HG03439 (cell line): ENCODE results near the gene AGAP1.
"Not testable (repeated sequence)": the region's sequence is repeated elsewhere in the genome, so short reads cannot be mapped to it uniquely, and the experiment has no call there.

ENCODE experiments used
- ATAC-seq: cut with Tn5 transposase; IDR thresholded peaks from one replicate; pipeline ENCODE4 v1.9.1; 2021; ENCODE audit warnings: mild to moderate bottlenecking, moderate library complexity; ENCODE audit not compliant: unreplicated experiment

AGAP1 gene

GRCh38 chr2:236073246-236073645, 579.4 kb downstream of the AGAP1 start:
- no peak for ATAC-seq

- ATAC-seq, result no peak
Measured at GRCh38 chr2:236073867-236074655, 580.2 kb downstream of the AGAP1 start.

- no peak for ATAC-seq
Measured at GRCh38 chr2:236075802-236076201, 582.0 kb downstream of the AGAP1 start.

GRCh38 chr2:236078297-236079255, 584.7 kb downstream of the AGAP1 start:
- no peak for ATAC-seq

- no peak for ATAC-seq
Measured at GRCh38 chr2:236080412-236080811, 586.6 kb downstream of the AGAP1 start.

- ATAC-seq, result no peak
Measured at GRCh38 chr2:236081171-236081570, 587.3 kb downstream of the AGAP1 start.

- no peak for ATAC-seq
Measured at GRCh38 chr2:236082061-236082460, 588.2 kb downstream of the AGAP1 start.

GRCh38 chr2:236083934-236084333, 590.1 kb downstream of the AGAP1 start:
- no peak for ATAC-seq

GRCh38 chr2:236085211-236085610, 591.4 kb downstream of the AGAP1 start:
- ATAC-seq, result no peak

GRCh38 chr2:236085647-236086046, 591.8 kb downstream of the AGAP1 start:
- ATAC-seq, result no peak

GRCh38 chr2:236086403-236086970, 592.6 kb downstream of the AGAP1 start:
- no peak for ATAC-seq

- ATAC-seq, result no peak
Measured at GRCh38 chr2:236086971-236087465, 593.2 kb downstream of the AGAP1 start.

- ATAC-seq, result no peak
Measured at GRCh38 chr2:236088368-236089057, 594.7 kb downstream of the AGAP1 start.

GRCh38 chr2:236089271-236090026, 595.6 kb downstream of the AGAP1 start:
- ATAC-seq, result no peak

- no peak for ATAC-seq
Measured at GRCh38 chr2:236090027-236090382, 596.2 kb downstream of the AGAP1 start.

- ATAC-seq, result not testable (repeated sequence)
Measured at GRCh38 chr2:236090826-236091225, 597.0 kb downstream of the AGAP1 start.

GRCh38 chr2:236092714-236093113, 598.9 kb downstream of the AGAP1 start:
- no peak for ATAC-seq

- ATAC-seq, result no peak
Measured at GRCh38 chr2:236093134-236093533, 599.3 kb downstream of the AGAP1 start.

- ATAC-seq, result no peak
Measured at GRCh38 chr2:236095504-236095903, 601.7 kb downstream of the AGAP1 start.

- no peak for ATAC-seq
Measured at GRCh38 chr2:236101311-236101950, 607.6 kb downstream of the AGAP1 start.
